Activated T-helper 2 cell treated with anti-CD3 and anti-CD28 coated beads, Interferon-gamma antibody, Interleukin-2, Interleukin-4, amounts not matched to agents 10 μg/mL and 5 μg/mL and 100 μg/mL, durations not matched to agents 14 hours and 24 hours and 36 hours (primary cell): Measurements from ENCODE around the gene SPTB. TPM values are rescaled to one million over a fixed set of nuclear protein-coding genes. Genes with fewer than 3 reads are reported as not detected.

Source experiments
- DNase-seq: peaks from one replicate; pipeline ENCODE4 v3.0.0; 2021; ENCODE audit warnings: low spot score
- H3K27ac Mint-ChIP-seq: one replicate; pipeline ENCODE4 v1.8.0; 2021; ENCODE audit warnings: mixed read lengths
- H3K27me3 Mint-ChIP-seq: one replicate; pipeline ENCODE4 v1.8.0; 2021; ENCODE audit warnings: low read depth, mixed read lengths
- H3K36me3 Mint-ChIP-seq: one replicate; pipeline ENCODE4 v1.8.0; 2021; ENCODE audit warnings: low read depth, mixed read lengths
- H3K4me1 Mint-ChIP-seq: one replicate; pipeline ENCODE4 v1.8.0; 2021; ENCODE audit warnings: low read depth, mixed read lengths
- H3K4me3 Mint-ChIP-seq: one replicate; pipeline ENCODE4 v1.8.0; 2021; ENCODE audit warnings: low read depth, mild to moderate bottlenecking, moderate library complexity, mixed read lengths
- H3K9me3 Mint-ChIP-seq: one replicate; pipeline ENCODE4 v1.8.0; 2021; ENCODE audit warnings: mixed read lengths
- intact Hi-C: fragments of 100-400 bp; cut with micrococcal nuclease; formaldehyde crosslinking; loops from one replicate; pipeline ENCODE4 v1.15.1; 2023
- total RNA-seq: library from RNA; stranded (reverse); gene quantifications from 2 replicates; pipeline ENCODE4 v1.2.3, GENCODE V29; 2022

SPTB gene
- total RNA-seq = 0.02 and 0.05 TPM in 2 replicates

- peak within 1 kb of the TSS; percentile 78 for H3K4me3 Mint-ChIP-seq
- no peaks in the 10 kb centered on the region for H3K36me3 Mint-ChIP-seq
- H3K4me1 Mint-ChIP-seq = peaks cover 9% of the 10 kb centered on the region
- no peak within 1 kb of the TSS for H3K27ac Mint-ChIP-seq
- intact Hi-C loops = no loop called here
- peak; percentile 28 for DNase-seq
- no peaks in the 10 kb centered on the region for H3K9me3 Mint-ChIP-seq
- peaks cover 71% of the 10 kb centered on the region for H3K27me3 Mint-ChIP-seq
Observed at GRCh38 chr14:64879635-64880220, at the start of gene SPTB. Gene SPTB, minus strand, starts transcription at chr14:64879907. Its CDS starts 56,813 bp downstream, at chr14:64823094.

GRCh38 chr14:64929014-64929359, 49.3 kb upstream of the SPTB start:
- peaks cover 21% of the 10 kb centered on the region for H3K4me1 Mint-ChIP-seq
- H3K36me3 Mint-ChIP-seq = peaks cover 58% of the 10 kb centered on the region
- H3K27ac Mint-ChIP-seq = no peak overlapping the region
- no peaks in the 10 kb centered on the region for H3K27me3 Mint-ChIP-seq
- H3K9me3 Mint-ChIP-seq = no peaks in the 10 kb centered on the region
- no peak overlapping the region for H3K4me3 Mint-ChIP-seq
- intact Hi-C loops = loop anchor here (5.0 kb wide), 1 partner anchor 173 kb away; the partner anchor contains the start of gene MAX
- no peak for DNase-seq

- Mint-ChIP-seq H3K9me3 (no peaks in the 10 kb centered on the region), H3K27ac (no peak overlapping the region), H3K36me3 (peaks cover 61% of the 10 kb centered on the region), H3K4me1 (peaks cover 24% of the 10 kb centered on the region), H3K4me3 (no peak overlapping the region), H3K27me3 (no peaks in the 10 kb centered on the region)
- no peak for DNase-seq
- intact Hi-C loops = loop anchor here (5.0 kb wide), 1 partner anchor 174 kb away; the partner anchor contains the start of gene MAX
Observed at GRCh38 chr14:64928239-64929013, 48.7 kb upstream of the SPTB start.

- intact Hi-C loops = loop anchor here (5.0 kb wide), 1 partner anchor 175 kb away; the partner anchor contains the start of gene MAX
- no peak for DNase-seq
- Mint-ChIP-seq H3K27ac (no peak overlapping the region), H3K36me3 (peaks cover 55% of the 10 kb centered on the region), H3K4me3 (no peak overlapping the region), H3K27me3 (no peaks in the 10 kb centered on the region), H3K9me3 (no peaks in the 10 kb centered on the region), H3K4me1 (peaks cover 24% of the 10 kb centered on the region)
Observed at GRCh38 chr14:64927031-64927430, 47.3 kb upstream of the SPTB start.

- peak overlapping the region; percentile 43 for H3K27ac Mint-ChIP-seq
- H3K4me1 Mint-ChIP-seq = peaks cover 29% of the 10 kb centered on the region
- intact Hi-C loops = loop anchor here (5.0 kb wide), 1 partner anchor 176 kb away; the partner anchor contains the start of gene MAX
- H3K36me3 Mint-ChIP-seq = peaks cover 56% of the 10 kb centered on the region
- H3K4me3 Mint-ChIP-seq = no peak overlapping the region
- no peak for DNase-seq
- no peaks in the 10 kb centered on the region for H3K9me3 Mint-ChIP-seq
- no peaks in the 10 kb centered on the region for H3K27me3 Mint-ChIP-seq
Observed at GRCh38 chr14:64926398-64926995, 46.8 kb upstream of the SPTB start.

- H3K36me3 Mint-ChIP-seq = peaks cover 64% of the 10 kb centered on the region
- H3K27ac Mint-ChIP-seq = no peak overlapping the region
- peaks cover 36% of the 10 kb centered on the region for H3K4me1 Mint-ChIP-seq
- intact Hi-C loops = no loop called here
- H3K27me3 Mint-ChIP-seq = no peaks in the 10 kb centered on the region
- DNase-seq = no peak
- no peaks in the 10 kb centered on the region for H3K9me3 Mint-ChIP-seq
- H3K4me3 Mint-ChIP-seq = no peak overlapping the region
Observed at GRCh38 chr14:64923015-64923414, 43.3 kb upstream of the SPTB start.

GRCh38 chr14:64920465-64920864, 40.8 kb upstream of the SPTB start:
- H3K36me3 Mint-ChIP-seq = peaks cover 62% of the 10 kb centered on the region
- DNase-seq = no peak
- no peak overlapping the region for H3K27ac Mint-ChIP-seq
- no peak overlapping the region for H3K4me3 Mint-ChIP-seq
- no peaks in the 10 kb centered on the region for H3K9me3 Mint-ChIP-seq
- H3K27me3 Mint-ChIP-seq = no peaks in the 10 kb centered on the region
- peaks cover 48% of the 10 kb centered on the region for H3K4me1 Mint-ChIP-seq
- intact Hi-C loops = no loop called here

- DNase-seq = no peak
- peaks cover 67% of the 10 kb centered on the region for H3K36me3 Mint-ChIP-seq
Observed at GRCh38 chr14:64919618-64920017, 39.9 kb upstream of the SPTB start.

GRCh38 chr14:64919215-64919614, 39.5 kb upstream of the SPTB start:
- Mint-ChIP-seq H3K4me1 (peaks cover 50% of the 10 kb centered on the region), H3K4me3 (no peak overlapping the region), H3K27ac (no peak overlapping the region), H3K9me3 (no peaks in the 10 kb centered on the region), H3K36me3 (peaks cover 63% of the 10 kb centered on the region), H3K27me3 (no peaks in the 10 kb centered on the region)
- no peak for DNase-seq
- intact Hi-C loops = no loop called here

More at GRCh38 chr14:64919618-64920017, 39.9 kb upstream of the SPTB start:
- no peak overlapping the region for H3K27ac Mint-ChIP-seq
- H3K4me3 Mint-ChIP-seq = no peak overlapping the region
- no peaks in the 10 kb centered on the region for H3K27me3 Mint-ChIP-seq
- H3K9me3 Mint-ChIP-seq = no peaks in the 10 kb centered on the region
- H3K4me1 Mint-ChIP-seq = peaks cover 52% of the 10 kb centered on the region
- intact Hi-C loops = no loop called here

- DNase-seq = no peak
- H3K36me3 Mint-ChIP-seq = peaks cover 57% of the 10 kb centered on the region
- H3K27me3 Mint-ChIP-seq = no peaks in the 10 kb centered on the region
- intact Hi-C loops = no loop called here
- H3K9me3 Mint-ChIP-seq = no peaks in the 10 kb centered on the region
- peaks cover 51% of the 10 kb centered on the region for H3K4me1 Mint-ChIP-seq
- no peak overlapping the region for H3K4me3 Mint-ChIP-seq
- no peak overlapping the region for H3K27ac Mint-ChIP-seq
Observed at GRCh38 chr14:64918216-64918615, 38.5 kb upstream of the SPTB start.

- intact Hi-C loops = no loop called here
Observed at GRCh38 chr14:64915797-64916196, 36.1 kb upstream of the SPTB start.

GRCh38 chr14:64915029-64915424, 35.3 kb upstream of the SPTB start:
- Mint-ChIP-seq H3K9me3 (no peaks in the 10 kb centered on the region), H3K27me3 (peaks cover 2% of the 10 kb centered on the region), H3K4me1 (peaks cover 51% of the 10 kb centered on the region), H3K27ac (peak overlapping the region; percentile 97), H3K4me3 (peak overlapping the region; percentile 92), H3K36me3 (peaks cover 38% of the 10 kb centered on the region)
- DNase-seq = no peak
- intact Hi-C loops = no loop called here

More at GRCh38 chr14:64915797-64916196, 36.1 kb upstream of the SPTB start:
- H3K4me1 Mint-ChIP-seq = peaks cover 54% of the 10 kb centered on the region
- no peaks in the 10 kb centered on the region for H3K9me3 Mint-ChIP-seq
- H3K27ac Mint-ChIP-seq = no peak overlapping the region
- no peak for DNase-seq
- peaks cover 44% of the 10 kb centered on the region for H3K36me3 Mint-ChIP-seq
- H3K27me3 Mint-ChIP-seq = no peaks in the 10 kb centered on the region
- peak overlapping the region; percentile 92 for H3K4me3 Mint-ChIP-seq
